H9 (cell line): ENCODE results near the gene POU2AF1. TPM values are rescaled to one million over a fixed set of nuclear protein-coding genes. Genes with fewer than 3 reads are reported as not detected.

ENCODE experiments used
- DNase-seq: peaks from one replicate; pipeline ENCODE4 v3.0.0-alpha.2; 2017
- H2AFZ ChIP-seq: one replicate; pipeline ENCODE4 v1.6.1; 2013; ENCODE audit warnings: mild to moderate bottlenecking, low read length, control low read depth, moderate library complexity
- H2AK5ac ChIP-seq: 2 replicates; pipeline ENCODE4 v1.6.1; 2013; ENCODE audit warnings: low read length, control low read depth, mixed read lengths; ENCODE audit not compliant: insufficient read length
- H2BK120ac ChIP-seq: one replicate; pipeline ENCODE4 v1.6.1; 2013; ENCODE audit warnings: low read depth, mild to moderate bottlenecking, low read length, control low read depth, inconsistent platforms; ENCODE audit not compliant: poor library complexity, severe bottlenecking
- H2BK12ac ChIP-seq: 2 replicates; pipeline ENCODE4 v1.6.1; 2013; ENCODE audit warnings: low read length, control low read depth, mixed read lengths, low read depth; ENCODE audit not compliant: insufficient read length
- H2BK15ac ChIP-seq: 2 replicates; pipeline ENCODE4 v1.6.1; 2013; ENCODE audit warnings: low read depth, low read length, control low read depth
- H2BK20ac ChIP-seq: one replicate; pipeline ENCODE4 v1.6.1; 2013; ENCODE audit warnings: low read depth, mild to moderate bottlenecking, low read length, control low read depth, inconsistent platforms; ENCODE audit not compliant: poor library complexity, severe bottlenecking
- H2BK5ac ChIP-seq: 2 replicates; pipeline ENCODE4 v1.6.1; 2013; ENCODE audit warnings: low read length, control low read depth, mixed read lengths; ENCODE audit not compliant: insufficient read length
- H3K14ac ChIP-seq: 2 replicates; pipeline ENCODE4 v1.6.1; 2013; ENCODE audit warnings: low read length, control low read depth; ENCODE audit not compliant: insufficient read depth
- H3K18ac ChIP-seq: 2 replicates; pipeline ENCODE4 v1.6.1; 2013; ENCODE audit warnings: low read depth, mild to moderate bottlenecking, mixed read lengths, low read length, control low read depth; ENCODE audit not compliant: insufficient read length
- H3K23ac ChIP-seq: 2 replicates; pipeline ENCODE4 v1.6.1; 2013; ENCODE audit warnings: low read length, control low read depth, mixed read lengths, low read depth; ENCODE audit not compliant: insufficient read length
- H3K23me2 ChIP-seq: 2 replicates; pipeline ENCODE4 v1.6.1; 2013; ENCODE audit warnings: low read depth, mild to moderate bottlenecking, mixed read lengths, low read length, control low read depth; ENCODE audit not compliant: insufficient read length, poor library complexity, severe bottlenecking
- H3K27ac ChIP-seq: 2 replicates; pipeline ENCODE4 v1.5.1; 2013; ENCODE audit warnings: low read length, control low read depth, mixed read lengths, low read depth; ENCODE audit not compliant: insufficient read length
- H3K27me3 ChIP-seq: 2 replicates; pipeline ENCODE4 v1.6.1; 2013; ENCODE audit warnings: low read length, control low read depth, inconsistent platforms; ENCODE audit not compliant: insufficient read depth
- H3K4ac ChIP-seq: 2 replicates; pipeline ENCODE4 v1.6.1; 2013; ENCODE audit warnings: low read depth, mild to moderate bottlenecking, control low read depth, inconsistent platforms, low read length, moderate library complexity
- H3K4me1 ChIP-seq: 2 replicates; pipeline ENCODE4 v1.6.1; 2013; ENCODE audit warnings: low read length, control low read depth, inconsistent platforms; ENCODE audit not compliant: insufficient read depth
- H3K4me2 ChIP-seq: 2 replicates; pipeline ENCODE4 v1.6.1; 2013; ENCODE audit warnings: low read length, control low read depth, mixed read lengths; ENCODE audit not compliant: insufficient read length, insufficient read depth
- H3K56ac ChIP-seq: 2 replicates; pipeline ENCODE4 v1.6.1; 2013; ENCODE audit warnings: low read depth, mild to moderate bottlenecking, mixed read lengths, low read length, control low read depth; ENCODE audit not compliant: insufficient read length
- H3K79me1 ChIP-seq: 2 replicates; pipeline ENCODE4 v1.6.1; 2013; ENCODE audit warnings: low read depth, mild to moderate bottlenecking, moderate library complexity, low read length, control low read depth, inconsistent platforms; ENCODE audit not compliant: insufficient read depth, poor library complexity, severe bottlenecking
- H3K79me2 ChIP-seq: 2 replicates; pipeline ENCODE4 v1.6.1; 2013; ENCODE audit warnings: low read length, control low read depth, inconsistent platforms; ENCODE audit not compliant: insufficient read depth
- H3K9ac ChIP-seq: 2 replicates; pipeline ENCODE4 v1.6.1; 2013; ENCODE audit warnings: low read length, control low read depth, mixed read lengths; ENCODE audit not compliant: insufficient read length; ENCODE audit errors: extremely low read depth
- H3K9me3 ChIP-seq: one replicate; pipeline ENCODE4 v1.6.1; 2013; ENCODE audit warnings: low read depth, low read length, inconsistent platforms; ENCODE audit not compliant: control insufficient read depth
- H3T11ph ChIP-seq: one replicate; pipeline ENCODE4 v1.6.1; 2013; ENCODE audit warnings: mild to moderate bottlenecking, low read length, control low read depth, inconsistent platforms
- H4K20me1 ChIP-seq: one replicate; pipeline ENCODE4 v1.6.1; 2013; ENCODE audit not compliant: control insufficient read depth, insufficient read length, insufficient read depth
- H4K5ac ChIP-seq: 2 replicates; pipeline ENCODE4 v1.6.1; 2013; ENCODE audit warnings: low read depth, mild to moderate bottlenecking, mixed read lengths, low read length, control low read depth; ENCODE audit not compliant: insufficient read length
- H4K8ac ChIP-seq: replicated peaks from 2 replicates; pipeline ENCODE4 v1.6.1; 2013; ENCODE audit warnings: low read length, control low read depth, mixed read lengths, low read depth; ENCODE audit not compliant: insufficient read length
- H4K91ac ChIP-seq: 2 replicates; pipeline ENCODE4 v1.6.1; 2013; ENCODE audit warnings: low read depth, mild to moderate bottlenecking, moderate library complexity, mixed read lengths, low read length, control low read depth; ENCODE audit not compliant: insufficient read length
- H3K27ac Mint-ChIP-seq, 3 experiments: 2 replicates in 2 of 3; 3 replicates in 1 of 3; pipeline ENCODE4 v1.8.0; 2020 to 2021; ENCODE audit warnings: mixed read lengths in 3 of 3, mild to moderate bottlenecking in 1 of 3, moderate library complexity in 1 of 3
- H3K27me3 Mint-ChIP-seq: 2 replicates; pipeline ENCODE4 v1.8.0; 2021; ENCODE audit warnings: low read depth, mild to moderate bottlenecking, moderate library complexity, mixed read lengths
- H3K36me3 Mint-ChIP-seq, 3 experiments: 2 replicates in 2 of 3; 3 replicates in 1 of 3; pipeline ENCODE4 v1.8.0; 2020 to 2021; ENCODE audit warnings: low read depth in 3 of 3, mixed read lengths in 3 of 3; ENCODE audit not compliant: insufficient read depth in 1 of 3
- H3K4me1 Mint-ChIP-seq, 2 experiments: 2 replicates each; pipeline ENCODE4 v1.8.0; 2020; ENCODE audit warnings: mixed read lengths in 2 of 2
- H3K4me3 Mint-ChIP-seq, 2 experiments: 2 replicates in 1 of 2; 3 replicates in 1 of 2; pipeline ENCODE4 v1.8.0; 2020 to 2021; ENCODE audit warnings: mild to moderate bottlenecking in 2 of 2, mixed read lengths in 2 of 2, moderate library complexity in 1 of 2
- H3K9me3 Mint-ChIP-seq, 2 experiments: 2 replicates in 1 of 2; 3 replicates in 1 of 2; pipeline ENCODE4 v1.8.0; 2020; ENCODE audit warnings: mild to moderate bottlenecking in 2 of 2, mixed read lengths in 2 of 2, moderate library complexity in 1 of 2
- CTCF ChIP-seq: fragments of 200-600 bp; sonication (generic); conservative IDR thresholded peaks from 3 replicates; pipeline ENCODE4 v1.8.0; 2021; ENCODE audit warnings: antibody characterized with exemption, mild to moderate bottlenecking
- WGBS: extraction: QIAGEN DNeasy Blood & Tissue Kit; methylation state at CpG from one replicate; pipeline ENCODE4 v1.1.7; 2013; ENCODE audit warnings: missing lambda C conversion rate, low lambda C conversion rate, mixed read lengths; ENCODE audit not compliant: insufficient read length; ENCODE audit errors: extremely low coverage; 5-methylcytosine and 5-hydroxymethylcytosine counted together
- total RNA-seq: library from RNA; stranded (reverse); gene quantifications from 2 replicates; pipeline ENCODE4 v1.2.1, GENCODE V29; 2021

POU2AF1 gene
- total RNA-seq, 1 experiment from 2014 or later, result not detected

GRCh38 chr11:111352935-111353710 lies 26.0 kb downstream of the POU2AF1 start:
- H3K4me3 Mint-ChIP-seq, result no peak overlapping the region
- Histone ChIP-seq H2AFZ (no peak overlapping the region), H2BK20ac (no peak overlapping the region), H3K4ac (no peak overlapping the region), H3K9ac (no peak overlapping the region), H4K20me1 (no peaks in the 10 kb centered on the region), H3K9me3 (no peaks in the 10 kb centered on the region), H3T11ph (no peak overlapping the region), H3K23ac (no peak overlapping the region), H3K14ac (no peak overlapping the region), H3K4me2 (no peak overlapping the region), H3K27me3 (no peaks in the 10 kb centered on the region), H2BK120ac (no peak overlapping the region), H4K91ac (no peak overlapping the region), H2BK15ac (no peak overlapping the region), H2AK5ac (no peak overlapping the region), H3K79me1 (no peaks in the 10 kb centered on the region), H3K23me2 (no peaks in the 10 kb centered on the region), H3K79me2 (no peaks in the 10 kb centered on the region), H2BK5ac (no peak overlapping the region), H3K56ac (no peak overlapping the region), H3K4me1 (no peaks in the 10 kb centered on the region), H3K18ac (no peak overlapping the region), H4K5ac (no peak overlapping the region), H3K27ac (no peak overlapping the region), H4K8ac (no peak overlapping the region), H2BK12ac (no peak overlapping the region)
- H3K9me3 Mint-ChIP-seq, result no peaks in the 10 kb centered on the region; a peak in 1 of 5 replicates
- H3K4me1 Mint-ChIP-seq, result no peaks in the 10 kb centered on the region
- H3K27me3 Mint-ChIP-seq, result peaks cover 3% of the 10 kb centered on the region; the same call in 1 of the 2 replicates
- peak overlapping the region in 1 of 3 experiments; percentile 42; a peak in 1 of 7 replicates for H3K27ac Mint-ChIP-seq
- H3K36me3 Mint-ChIP-seq, result no peaks in the 10 kb centered on the region
- TF ChIP-seq CTCF, result no peak
- DNase-seq, result no peak
- no CpG with 5 or more reads among the region's 8 CpGs for WGBS
